ENCODE data around the gene AFAP1.

- no peak for TF ChIP-seq POLR2A (IDR thresholded peaks at IDR 0.05)
- no peak for TF ChIP-seq CTCF (IDR thresholded peaks at IDR 0.05)
Observed at GRCh38 chr4:7713757-7714156, 225.9 kb downstream of the AFAP1 start.
